Uterus (tissue), 2 donors: ENCODE results near the gene SAMD10.
"Not testable (repeated sequence)": the region's sequence is repeated elsewhere in the genome, so short reads cannot be mapped to it uniquely, and the experiment has no call there.

Experiments used
- CTCF ChIP-seq, 4 experiments: fragments of 200-600 bp in 2 of 4; fragments of 450-650 bp in 2 of 4; sonication (generic) in 2 of 4; IDR thresholded peaks; one replicate each; pipeline ENCODE4 v1.5.1; 2016 to 2019; ENCODE audit warnings: antibody characterized with exemption in 4 of 4, mild to moderate bottlenecking in 2 of 4, moderate library complexity in 1 of 4
- POLR2A ChIP-seq, 2 donors: fragments of 450-650 bp; IDR thresholded peaks; one replicate each; pipeline ENCODE4 v1.6.1; 2016; ENCODE audit warnings: antibody characterized with exemption in 2 of 2, mild to moderate bottlenecking in 1 of 2, moderate library complexity in 1 of 2

- TF ChIP-seq CTCF, POLR2A (IDR thresholded peaks at IDR 0.05): not testable (repeated sequence)
Observed at GRCh38 chr20:64012385-64013154, 33.1 kb upstream of the SAMD10 start.
